Measurements from ENCODE around the gene EIF4EBP2.
A peak's percentile ranks its signal among the peaks of the same experiment; 100 is the strongest.

Gene EIF4EBP2

GRCh38 chr10:70360215-70360614 lies 43.7 kb upstream of the EIF4EBP2 start:
- TF ChIP-seq CTCF (IDR thresholded peaks at IDR 0.05; ENCODE audit: low read depth, low read length) = no peak
- H3K4me3 ChIP-seq (ENCODE audit: low read depth, low read length) = no peak overlapping the region
- DNase-seq (ENCODE audit: low read depth, low spot score) = no peak
- in situ Hi-C loops (cut with HindIII; ENCODE audit: low sequenced_read_pairs) = no loop called here

- no peak for DNase-seq (ENCODE audit: low read depth, low spot score)
- in situ Hi-C loops (cut with HindIII; ENCODE audit: low sequenced_read_pairs) = no loop called here
- no peak for TF ChIP-seq CTCF (IDR thresholded peaks at IDR 0.05; ENCODE audit: low read depth, low read length)
- no peak overlapping the region for H3K4me3 ChIP-seq (ENCODE audit: low read depth, low read length)
These were observed 41.6 kb upstream of the EIF4EBP2 start for GRCh38 chr10:70362328-70362727.

- no peak for DNase-seq (ENCODE audit: low read depth, low spot score)
- TF ChIP-seq CTCF (IDR thresholded peaks at IDR 0.05; ENCODE audit: low read depth, low read length) = no peak
- in situ Hi-C loops (cut with HindIII; ENCODE audit: low sequenced_read_pairs) = no loop called here
- H3K4me3 ChIP-seq (ENCODE audit: low read depth, low read length) = no peak overlapping the region
These were observed 40.7 kb upstream of the EIF4EBP2 start for GRCh38 chr10:70363292-70363691.

- H3K4me3 ChIP-seq (ENCODE audit: low read depth, low read length) = no peak overlapping the region
- in situ Hi-C loops (cut with HindIII; ENCODE audit: low sequenced_read_pairs) = no loop called here
- DNase-seq (ENCODE audit: low read depth, low spot score) = peak; percentile 96
- peak; percentile 91 for TF ChIP-seq CTCF (IDR thresholded peaks at IDR 0.05; ENCODE audit: low read depth, low read length)
These were observed 39.8 kb upstream of the EIF4EBP2 start for GRCh38 chr10:70363971-70364771.

- H3K4me3 ChIP-seq (ENCODE audit: low read depth, low read length) = no peak overlapping the region
- no peak for DNase-seq (ENCODE audit: low read depth, low spot score)
- TF ChIP-seq CTCF (IDR thresholded peaks at IDR 0.05; ENCODE audit: low read depth, low read length) = no peak
- in situ Hi-C loops (cut with HindIII; ENCODE audit: low sequenced_read_pairs) = no loop called here
These were observed 39.2 kb upstream of the EIF4EBP2 start for GRCh38 chr10:70364772-70365091.

- peak; percentile 82 for DNase-seq (ENCODE audit: low read depth, low spot score)
These were observed 36.6 kb upstream of the EIF4EBP2 start for GRCh38 chr10:70367195-70367796.

More at GRCh38 chr10:70367195-70367796, 36.6 kb upstream of the EIF4EBP2 start:
- in situ Hi-C loops (cut with HindIII; ENCODE audit: low sequenced_read_pairs) = no loop called here
- TF ChIP-seq CTCF (IDR thresholded peaks at IDR 0.05; ENCODE audit: low read depth, low read length) = no peak
- H3K4me3 ChIP-seq (ENCODE audit: low read depth, low read length) = no peak overlapping the region
